ENCODE results near the gene SMIM22. TPM values are rescaled to one million over a fixed set of nuclear protein-coding genes. Genes with fewer than 3 reads are reported as not detected.

Gene SMIM22
- polyA plus RNA-seq, 1 experiment: not detected

GRCh38 chr16:4814542-4815173 lies 19.5 kb downstream of the SMIM22 start:
- no peak for DNase-seq (ENCODE audit: low read depth, low spot score)
- Histone ChIP-seq H3K9me3 (ENCODE audit: control insufficient read depth, insufficient read depth, low read length) (no peaks in the 10 kb centered on the region), H3K27ac (ENCODE audit: low read depth, low read length) (no peak overlapping the region), H3K27me3 (ENCODE audit: control insufficient read depth, insufficient read depth, low read length) (no peaks in the 10 kb centered on the region), H3K4me3 (ENCODE audit: low read depth, low read length) (no peak overlapping the region)
- TF ChIP-seq, protein P1, sequence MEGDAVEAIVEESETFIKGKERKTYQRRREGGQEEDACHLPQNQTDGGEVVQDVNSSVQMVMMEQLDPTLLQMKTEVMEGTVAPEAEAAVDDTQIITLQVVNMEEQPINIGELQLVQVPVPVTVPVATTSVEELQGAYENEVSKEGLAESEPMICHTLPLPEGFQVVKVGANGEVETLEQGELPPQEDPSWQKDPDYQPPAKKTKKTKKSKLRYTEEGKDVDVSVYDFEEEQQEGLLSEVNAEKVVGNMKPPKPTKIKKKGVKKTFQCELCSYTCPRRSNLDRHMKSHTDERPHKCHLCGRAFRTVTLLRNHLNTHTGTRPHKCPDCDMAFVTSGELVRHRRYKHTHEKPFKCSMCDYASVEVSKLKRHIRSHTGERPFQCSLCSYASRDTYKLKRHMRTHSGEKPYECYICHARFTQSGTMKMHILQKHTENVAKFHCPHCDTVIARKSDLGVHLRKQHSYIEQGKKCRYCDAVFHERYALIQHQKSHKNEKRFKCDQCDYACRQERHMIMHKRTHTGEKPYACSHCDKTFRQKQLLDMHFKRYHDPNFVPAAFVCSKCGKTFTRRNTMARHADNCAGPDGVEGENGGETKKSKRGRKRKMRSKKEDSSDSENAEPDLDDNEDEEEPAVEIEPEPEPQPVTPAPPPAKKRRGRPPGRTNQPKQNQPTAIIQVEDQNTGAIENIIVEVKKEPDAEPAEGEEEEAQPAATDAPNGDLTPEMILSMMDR (IDR thresholded peaks at IDR 0.05; ENCODE audit: low read depth, low read length): no peak
- ChIA-PET POLR2A (no interaction called here), CTCF (interaction anchor here (0.6 kb wide), 1 partner anchor 54 kb away, joined by 4 read pairs; no protein-coding TSS in a partner anchor)

DNA sequence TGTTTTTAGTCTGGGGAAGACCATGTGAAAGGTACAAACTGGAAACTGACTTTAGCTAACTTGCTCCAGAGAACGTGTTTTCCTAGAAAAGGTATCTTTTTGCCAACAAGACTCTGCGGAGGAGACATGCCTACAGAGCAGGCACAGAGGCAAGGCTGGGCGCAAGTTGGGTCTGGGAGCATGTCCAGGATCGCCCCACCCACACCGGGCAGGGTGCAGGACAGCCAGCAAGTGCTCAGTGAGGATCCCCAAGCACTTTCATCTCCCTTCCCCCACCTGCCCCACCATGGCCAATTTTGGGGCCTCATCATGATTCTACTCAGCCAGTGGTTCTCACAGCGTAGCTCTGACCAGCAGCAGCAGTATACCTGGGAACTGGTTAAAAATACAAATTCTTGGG lies 25.5 kb downstream of the SMIM22 start:
- Histone ChIP-seq H3K9me3 (ENCODE audit: control insufficient read depth, insufficient read depth, low read length) (no peaks in the 10 kb centered on the region), H3K4me3 (ENCODE audit: low read depth, low read length) (no peak overlapping the region), H3K27me3 (ENCODE audit: control insufficient read depth, insufficient read depth, low read length) (no peaks in the 10 kb centered on the region), H3K27ac (ENCODE audit: low read depth, low read length) (no peak overlapping the region)
- ChIA-PET CTCF (no interaction called here), POLR2A (no interaction called here)
- TF ChIP-seq, protein P1 (IDR thresholded peaks at IDR 0.05; ENCODE audit: low read depth, low read length): no peak
- DNase-seq (ENCODE audit: low read depth, low spot score): no peak

DNA sequence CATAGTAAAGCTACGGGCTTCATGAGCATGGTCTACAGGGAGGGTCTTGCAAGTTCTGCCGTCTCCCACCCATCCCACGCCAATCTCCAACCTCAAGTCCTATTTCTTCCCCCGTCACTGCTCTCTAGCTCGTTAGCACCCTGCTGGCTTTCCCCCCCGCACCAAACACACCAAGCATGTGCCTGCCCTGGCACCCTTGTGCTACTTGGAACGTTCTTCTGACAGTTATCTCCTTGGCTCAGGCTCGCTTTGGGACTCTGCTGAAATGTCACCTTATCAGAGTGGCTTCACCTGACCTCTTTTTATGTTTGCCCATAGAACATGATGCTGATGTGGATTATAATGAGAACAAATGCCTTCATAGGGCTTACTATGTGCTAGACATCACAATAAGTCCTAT lies 30.0 kb downstream of the SMIM22 start:
- no peaks in the 10 kb centered on the region for H3K27me3 ChIP-seq (ENCODE audit: control insufficient read depth, insufficient read depth, low read length)
- CTCF ChIA-PET: interaction anchor here (1.2 kb wide), 1 partner anchor 131 kb away, joined by 5 read pairs; no protein-coding TSS in a partner anchor
- H3K9me3 ChIP-seq (ENCODE audit: control insufficient read depth, insufficient read depth, low read length): no peaks in the 10 kb centered on the region
- DNase-seq (ENCODE audit: low read depth, low spot score): no peak
- no peak overlapping the region for H3K4me3 ChIP-seq (ENCODE audit: low read depth, low read length)
- POLR2A ChIA-PET: no interaction called here
- TF ChIP-seq, protein P1 (IDR thresholded peaks at IDR 0.05; ENCODE audit: low read depth, low read length): no peak
- no peak overlapping the region for H3K27ac ChIP-seq (ENCODE audit: low read depth, low read length)

- no peaks in the 10 kb centered on the region for H3K9me3 ChIP-seq (ENCODE audit: control insufficient read depth, insufficient read depth, low read length)
- TF ChIP-seq, protein P1 (IDR thresholded peaks at IDR 0.05; ENCODE audit: low read depth, low read length): no peak
- no peak overlapping the region for H3K4me3 ChIP-seq (ENCODE audit: low read depth, low read length)
- no peak overlapping the region for H3K27ac ChIP-seq (ENCODE audit: low read depth, low read length)
- no peak for DNase-seq (ENCODE audit: low read depth, low spot score)
- H3K27me3 ChIP-seq (ENCODE audit: control insufficient read depth, insufficient read depth, low read length): no peaks in the 10 kb centered on the region
- ChIA-PET POLR2A (no interaction called here), CTCF (interaction anchor here (1.2 kb wide), 1 partner anchor 130 kb away, joined by 3 read pairs; no protein-coding TSS in a partner anchor)
Measured at GRCh38 chr16:4826526-4826925, 31.4 kb downstream of the SMIM22 start.

DNA sequence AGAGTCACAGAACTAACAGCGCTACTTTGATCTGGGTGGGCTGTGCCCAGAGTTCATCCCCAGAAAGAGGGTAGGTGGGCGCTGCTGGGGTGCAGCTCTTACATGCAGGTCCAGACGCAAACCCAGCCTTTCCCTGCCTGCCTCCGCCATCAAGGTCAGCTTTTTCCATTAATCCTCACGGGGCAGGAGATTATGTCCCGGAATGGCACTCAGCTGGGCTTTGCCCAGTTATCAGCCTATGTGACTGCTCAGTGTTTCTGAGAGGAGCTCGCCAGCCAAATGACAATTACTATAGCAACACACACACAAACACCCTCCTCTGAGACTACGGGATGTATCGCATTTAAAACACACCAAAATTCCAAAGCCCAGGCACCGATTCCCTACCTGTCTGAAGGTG lies 31.8 kb downstream of the SMIM22 start:
- no peaks in the 10 kb centered on the region for H3K27me3 ChIP-seq (ENCODE audit: control insufficient read depth, insufficient read depth, low read length)
- ChIA-PET CTCF (interaction anchor here (1.2 kb wide), 1 partner anchor 129 kb away, joined by 3 read pairs; no protein-coding TSS in a partner anchor), POLR2A (interaction anchor here (0.7 kb wide), 1 partner anchor 9 kb away, joined by 3 read pairs; no protein-coding TSS in a partner anchor)
- TF ChIP-seq, protein P1 (IDR thresholded peaks at IDR 0.05; ENCODE audit: low read depth, low read length): no peak
- DNase-seq (ENCODE audit: low read depth, low spot score): no peak
- no peak overlapping the region for H3K4me3 ChIP-seq (ENCODE audit: low read depth, low read length)
- H3K9me3 ChIP-seq (ENCODE audit: control insufficient read depth, insufficient read depth, low read length): no peaks in the 10 kb centered on the region
- no peak overlapping the region for H3K27ac ChIP-seq (ENCODE audit: low read depth, low read length)
